GM19372 (cell line): ENCODE results near the gene CNTROB.
"Not testable (repeated sequence)": the region's sequence is repeated elsewhere in the genome, so short reads cannot be mapped to it uniquely, and the experiment has no call there.

ENCODE experiments used
- ATAC-seq: cut with Tn5 transposase; IDR thresholded peaks from one replicate; pipeline ENCODE4 v1.9.1; 2021; ENCODE audit warnings: mild to moderate bottlenecking, low read depth, moderate library complexity; ENCODE audit not compliant: unreplicated experiment

Gene CNTROB

DNA sequence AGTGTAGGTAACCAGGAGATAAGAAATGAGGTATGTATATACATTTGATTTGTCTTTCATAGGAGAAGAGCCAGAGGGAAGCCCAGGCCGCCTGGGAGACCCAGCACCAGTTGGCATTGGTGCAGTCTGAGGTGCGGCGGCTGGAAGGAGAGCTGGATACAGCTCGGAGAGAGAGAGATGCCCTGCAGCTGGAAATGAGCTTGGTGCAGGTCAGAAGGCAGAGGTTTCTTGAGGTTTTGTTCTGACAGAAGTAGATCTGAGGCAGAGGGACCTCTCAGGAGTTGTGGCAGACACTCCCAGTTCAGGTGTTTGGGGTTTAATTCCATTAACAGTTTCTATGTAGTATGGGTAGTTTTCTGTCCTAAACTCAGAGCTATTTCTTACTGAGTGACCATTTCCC lies 8.0 kb downstream of the CNTROB start:
- no peak for ATAC-seq

DNA sequence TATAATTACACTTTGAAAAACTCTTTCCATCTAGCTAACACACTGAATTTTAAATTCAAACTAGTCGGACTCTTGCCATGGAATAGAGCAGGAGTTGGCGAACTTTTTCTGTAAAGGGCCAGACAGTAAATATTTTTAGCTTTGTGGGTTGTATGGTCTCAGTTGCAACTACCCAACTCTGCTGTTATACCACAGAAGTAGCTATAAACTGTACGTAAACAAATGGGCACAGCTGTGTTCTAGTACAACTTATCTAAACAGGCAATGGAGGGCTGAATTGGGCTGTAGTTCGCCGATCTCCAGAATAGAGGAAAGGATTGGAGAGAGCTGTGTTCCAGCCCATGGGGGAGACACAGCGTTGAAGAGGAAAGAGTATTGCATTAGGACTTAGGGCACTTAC lies 8.7 kb downstream of the CNTROB start:
- ATAC-seq: no peak

DNA sequence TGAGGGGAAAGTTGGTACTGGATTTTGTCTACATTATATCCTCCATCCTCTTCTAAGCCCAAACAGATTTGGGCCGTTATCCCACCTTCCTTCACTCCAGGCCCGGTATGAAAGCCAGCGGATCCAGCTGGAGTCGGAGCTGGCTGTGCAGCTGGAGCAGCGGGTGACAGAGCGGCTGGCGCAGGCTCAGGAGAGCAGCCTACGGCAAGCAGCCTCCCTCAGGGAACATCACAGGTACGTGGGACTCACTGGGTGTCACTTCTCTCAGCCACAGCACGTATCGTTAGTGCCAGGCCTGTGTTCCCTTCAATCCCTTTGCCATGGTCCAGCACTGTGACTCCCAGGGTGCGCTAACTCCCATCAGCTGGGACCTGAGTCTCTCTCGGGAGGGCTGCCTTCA lies 11.3 kb downstream of the CNTROB start:
- ATAC-seq: no peak

DNA sequence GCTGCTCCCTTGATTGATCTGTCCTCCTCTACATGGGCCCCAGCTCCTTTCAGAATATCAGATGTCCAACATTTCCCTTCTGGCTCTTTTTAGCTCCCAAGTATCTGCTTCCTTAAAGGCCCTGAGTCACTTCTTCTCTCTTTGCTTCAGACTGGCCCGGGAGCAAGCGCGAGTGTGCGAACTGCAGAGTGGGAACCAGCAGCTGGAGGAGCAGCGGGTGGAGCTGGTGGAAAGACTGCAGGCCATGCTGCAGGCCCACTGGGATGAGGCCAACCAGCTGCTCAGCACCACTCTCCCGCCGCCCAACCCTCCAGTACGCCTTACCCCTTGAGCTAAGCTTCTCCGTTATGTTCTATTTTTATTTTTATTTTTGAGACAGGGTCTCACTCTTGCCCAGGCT lies 12.3 kb downstream of the CNTROB start:
- ATAC-seq: no peak

- ATAC-seq: no peak
Measured at GRCh38 chr17:7945651-7946050, 13.6 kb downstream of the CNTROB start.

GRCh38 chr17:7946441-7946840 lies 14.4 kb downstream of the CNTROB start:
- no peak for ATAC-seq

DNA sequence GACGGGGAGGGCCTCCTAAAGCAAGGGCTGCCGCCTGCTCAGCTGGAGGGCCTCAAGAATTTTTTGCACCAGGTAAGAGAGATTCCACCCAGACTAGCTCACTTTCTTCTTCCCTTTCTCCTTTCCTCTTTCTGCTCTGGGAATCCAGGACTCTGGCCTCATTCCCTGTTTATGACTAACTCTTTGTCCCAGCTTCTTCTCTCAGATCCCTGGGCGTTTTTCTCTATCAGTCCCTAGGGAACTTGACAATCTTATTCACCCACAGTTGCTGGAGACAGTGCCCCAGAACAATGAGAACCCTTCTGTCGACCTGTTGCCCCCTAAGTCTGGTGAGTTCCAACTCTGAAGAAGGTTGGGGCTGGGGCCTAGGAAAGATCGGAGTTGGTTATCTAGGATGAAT lies 15.6 kb downstream of the CNTROB start:
- no peak for ATAC-seq

- ATAC-seq: no peak
Measured at GRCh38 chr17:7950578-7950977, 18.6 kb downstream of the CNTROB start.

GRCh38 chr17:7951143-7951792 lies 19.3 kb downstream of the CNTROB start:
- ATAC-seq: peak; percentile 54

DNA sequence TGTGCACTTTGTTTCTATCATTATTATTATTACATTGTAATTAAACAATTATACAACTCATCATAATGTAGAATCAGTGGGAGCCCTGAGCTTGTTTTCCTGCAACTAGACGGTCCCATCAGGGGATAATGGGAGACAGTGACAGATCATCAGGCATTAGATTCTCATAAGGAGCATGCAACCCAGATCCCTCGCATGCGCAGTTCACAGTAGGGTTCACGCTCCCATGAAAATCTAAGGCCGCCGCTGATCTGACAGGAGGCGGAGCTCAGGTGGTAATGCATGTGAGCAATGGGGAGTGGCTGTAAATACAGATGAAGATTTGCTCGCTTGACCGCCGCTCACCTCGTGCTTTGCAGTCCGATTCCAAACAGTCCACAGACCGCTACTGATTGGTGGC lies 21.3 kb downstream of the CNTROB start:
- ATAC-seq: not testable (repeated sequence)

DNA sequence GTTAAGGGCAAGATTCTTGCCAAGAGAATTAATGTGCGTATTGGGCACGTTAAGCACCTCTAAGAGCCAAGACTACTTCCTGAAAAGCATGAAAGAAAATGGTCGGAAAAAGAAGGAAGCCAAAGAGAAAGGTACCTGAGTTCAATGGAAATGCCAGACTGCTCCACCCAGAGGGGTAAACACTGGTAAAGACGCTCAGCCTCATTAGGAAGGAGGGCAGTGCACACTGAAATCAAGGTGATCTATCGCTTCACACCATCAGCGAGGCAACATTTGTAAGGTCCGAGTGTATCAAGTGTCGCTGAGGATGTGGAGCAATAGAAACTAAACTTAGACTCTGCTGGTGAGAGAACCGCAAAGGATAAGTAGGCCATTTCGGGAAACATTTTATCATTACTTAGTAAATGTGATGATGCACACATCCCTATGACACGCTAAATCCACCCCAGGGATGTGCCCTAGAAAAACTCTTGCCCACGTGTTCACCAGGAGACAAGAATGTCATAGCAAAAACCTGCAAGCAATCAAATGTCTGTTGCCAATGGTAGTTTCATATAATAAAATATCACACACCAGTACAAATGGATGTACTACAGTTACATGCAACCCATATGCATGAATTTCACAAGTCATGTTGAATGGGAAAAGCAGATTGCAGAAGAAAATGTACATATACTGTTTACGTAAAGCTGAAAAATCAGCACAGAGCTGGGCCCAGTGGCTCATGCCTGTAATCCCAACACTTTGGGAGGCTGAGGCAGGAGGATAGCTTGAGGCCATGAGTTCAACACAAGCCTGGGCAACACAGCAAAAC lies 23.6 kb downstream of the CNTROB start:
- ATAC-seq: no peak

DNA sequence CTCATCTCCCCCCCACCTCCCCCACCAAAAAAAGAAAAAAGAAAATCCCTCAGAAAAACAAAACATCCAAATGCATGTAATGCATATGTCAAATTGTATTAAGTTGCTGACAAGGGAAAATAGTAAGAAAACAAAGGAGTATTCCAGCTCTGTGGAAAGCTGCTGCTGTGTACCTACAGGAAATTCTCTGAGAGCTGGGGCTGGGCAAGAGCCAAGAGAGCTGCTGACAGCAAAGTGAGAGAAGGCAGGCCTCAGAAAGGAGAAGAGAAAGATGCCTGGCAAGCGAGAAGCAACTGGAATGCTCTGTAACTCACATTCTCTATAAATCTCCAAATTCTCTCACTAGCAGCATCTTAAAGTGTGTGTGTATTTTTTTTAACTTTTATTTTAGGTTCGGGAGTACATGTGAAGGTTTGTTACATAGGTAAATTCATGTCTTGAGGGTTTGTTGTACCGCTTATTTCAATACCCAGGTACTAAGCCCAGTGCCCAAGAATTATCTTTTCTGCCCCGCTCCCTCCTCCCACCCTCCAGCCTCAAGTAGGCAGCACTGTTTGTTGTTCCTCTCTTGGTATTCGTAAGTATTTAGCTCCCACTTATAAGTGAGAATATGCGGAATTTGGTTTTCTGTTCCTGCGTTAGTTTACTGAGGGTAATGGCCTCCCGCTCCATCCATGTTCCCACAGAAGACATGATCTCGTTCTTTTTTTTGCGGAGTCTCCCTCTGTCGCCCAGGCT lies 24.4 kb downstream of the CNTROB start:
- ATAC-seq: no peak

DNA sequence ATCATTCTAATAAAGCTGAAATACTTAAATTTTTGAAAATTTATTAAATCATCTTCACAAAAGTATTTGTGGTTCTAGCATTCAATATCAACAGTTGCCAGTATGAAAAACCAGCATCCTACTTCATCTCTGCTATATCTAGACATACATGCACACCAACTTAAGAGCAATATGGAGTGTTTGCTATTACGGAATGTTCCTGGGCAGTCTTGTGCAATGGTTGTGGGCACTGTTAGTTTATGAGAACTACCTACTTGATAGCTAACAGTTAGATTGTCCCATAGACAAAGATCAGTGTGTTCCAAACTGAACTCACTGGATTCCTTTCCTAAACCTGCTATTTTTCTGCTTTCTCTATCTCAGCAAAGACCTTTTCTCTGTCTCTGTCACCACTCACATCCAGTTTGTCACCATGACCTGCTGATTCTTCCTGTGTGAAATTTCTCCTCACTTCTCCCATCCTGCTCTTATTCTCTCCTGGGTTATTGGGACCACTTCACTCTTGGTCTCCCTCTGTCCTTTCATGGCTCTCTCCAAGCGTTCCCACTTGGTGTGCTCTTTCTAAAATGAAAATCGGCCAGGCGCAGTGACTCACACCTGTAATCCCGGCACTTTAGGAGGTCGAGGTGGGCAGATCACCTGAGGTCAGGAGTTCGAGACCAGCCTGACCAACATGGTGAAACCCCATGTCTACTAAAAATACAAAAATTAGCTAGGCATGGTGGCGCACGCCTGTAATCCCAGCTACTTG lies 27.7 kb downstream of the CNTROB start:
- ATAC-seq: no peak

GRCh38 chr17:7961421-7961820 lies 29.4 kb downstream of the CNTROB start:
- ATAC-seq: no peak

DNA sequence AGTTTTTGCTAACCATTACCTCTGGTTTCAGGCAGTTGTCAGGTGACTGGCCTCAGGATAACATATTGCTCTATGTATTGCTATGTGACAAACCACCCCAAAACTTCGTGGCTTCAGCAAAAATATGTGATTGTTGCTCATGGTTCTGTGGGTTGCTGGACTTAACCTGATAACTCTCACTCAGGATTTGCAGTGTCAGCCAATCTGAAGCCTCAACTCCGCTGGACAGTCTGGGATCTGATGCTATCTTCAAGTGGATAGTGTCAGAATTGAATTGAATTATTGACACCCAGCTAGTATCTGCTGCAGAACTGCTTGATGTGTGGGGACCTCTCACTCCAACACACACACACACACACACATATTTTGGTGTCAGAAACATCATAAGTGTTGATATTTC lies 35.7 kb downstream of the CNTROB start:
- ATAC-seq: no peak

DNA sequence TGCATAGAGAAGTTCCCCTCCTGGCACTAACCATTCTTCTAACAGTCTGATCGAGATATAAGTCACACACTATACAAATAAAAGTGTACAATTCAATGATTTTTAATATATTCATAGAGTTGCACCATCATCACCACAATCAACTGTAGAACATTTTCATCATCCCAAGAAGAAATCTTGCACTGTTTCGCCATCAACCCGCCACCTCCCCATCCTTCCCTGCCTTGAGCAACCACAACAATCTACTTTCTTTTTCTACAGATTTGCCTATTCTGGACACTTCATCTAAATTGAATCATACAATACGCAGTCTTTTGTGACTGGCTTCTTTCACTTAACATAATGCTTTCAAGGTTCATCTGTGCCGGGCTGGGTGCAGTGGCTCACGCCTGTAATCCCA lies 37.4 kb downstream of the CNTROB start:
- ATAC-seq: no peak

DNA sequence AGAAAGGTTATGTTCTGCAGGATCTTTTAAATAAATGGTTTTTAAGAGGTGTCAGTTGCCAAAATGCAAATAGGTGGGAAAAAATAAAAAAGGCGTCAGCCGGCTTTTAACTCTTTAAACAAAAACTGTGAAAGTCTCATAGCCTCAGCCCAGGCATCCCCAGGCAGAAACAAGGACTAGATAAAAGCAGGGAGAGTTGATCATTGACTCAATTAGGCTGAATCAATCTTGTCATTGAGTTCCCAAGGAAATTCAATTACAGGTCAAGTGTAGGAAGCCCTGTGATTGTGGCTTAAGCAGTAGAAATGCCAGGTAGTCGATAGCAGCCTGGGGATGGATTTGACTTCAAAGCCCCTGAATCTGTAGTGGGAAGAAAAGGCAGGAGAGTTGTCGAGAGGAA lies 39.6 kb downstream of the CNTROB start:
- ATAC-seq: no peak

GRCh38 chr17:7972131-7972785 lies 40.3 kb downstream of the CNTROB start:
- ATAC-seq: no peak

DNA sequence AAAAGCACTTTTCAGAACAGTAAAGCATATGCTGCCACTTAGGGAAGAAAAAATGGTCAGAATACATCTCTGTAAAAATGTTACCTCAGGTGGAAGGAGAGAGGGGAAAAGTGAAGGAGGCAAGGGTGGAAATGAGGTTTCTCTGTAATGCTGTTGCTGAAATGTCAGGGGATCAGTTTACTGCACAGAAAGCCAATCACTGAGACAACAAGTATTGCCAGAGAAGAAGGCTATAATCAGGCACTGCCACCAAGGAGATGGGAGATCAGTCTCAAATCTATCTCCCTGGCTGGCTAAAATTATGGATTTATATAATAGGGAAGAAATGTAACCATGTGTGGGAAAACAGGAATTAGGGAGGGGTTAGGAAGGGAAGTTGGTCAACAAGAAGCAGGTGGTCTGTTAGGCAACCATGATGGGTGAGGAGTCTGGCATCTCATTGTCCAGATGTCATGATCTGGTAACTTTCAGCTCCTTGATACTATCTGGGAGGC lies 42.7 kb downstream of the CNTROB start:
- no peak for ATAC-seq

GRCh38 chr17:7977039-7977438 lies 45.0 kb downstream of the CNTROB start:
- ATAC-seq: no peak
